ENCODE data around the gene HOXA4.

DNA sequence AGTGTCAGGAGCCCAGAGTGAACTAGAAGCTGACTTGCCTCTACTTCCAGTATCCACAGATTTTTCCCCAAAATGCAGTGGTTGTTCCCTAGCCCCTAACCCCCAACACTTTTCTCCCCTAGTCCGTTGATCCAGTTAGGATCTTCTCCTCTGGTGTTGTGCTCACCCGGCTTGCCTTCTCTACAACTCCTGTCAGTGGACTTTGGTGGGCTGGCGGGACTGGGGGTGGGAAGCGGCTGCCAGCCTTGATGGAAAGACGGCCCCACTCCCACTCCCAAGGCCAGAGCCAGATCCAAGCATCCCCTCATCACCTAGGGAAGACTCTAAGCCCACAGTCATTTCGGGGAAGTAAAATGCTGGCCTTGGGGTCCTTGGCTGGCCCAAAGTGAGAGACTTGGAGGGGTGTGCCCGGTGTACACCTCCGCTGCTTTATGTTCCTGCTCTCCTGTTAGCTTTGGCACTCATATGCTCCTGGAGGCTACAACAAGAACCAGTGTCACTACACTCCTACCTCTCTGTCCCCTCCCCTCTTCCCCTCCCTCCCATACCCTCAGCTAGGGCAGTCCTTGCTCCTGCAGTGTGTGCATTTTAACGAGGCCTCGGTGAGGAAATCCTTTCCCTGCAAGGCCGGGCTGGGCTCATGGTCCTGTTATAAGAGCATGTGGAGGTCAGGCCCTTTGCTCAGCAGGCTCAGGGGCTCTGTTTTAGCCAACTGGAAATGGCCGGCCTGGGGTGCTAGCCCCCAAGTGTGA, 44.5 kb upstream of the HOXA4 start:
- TF ChIP-seq, protein P1, sequence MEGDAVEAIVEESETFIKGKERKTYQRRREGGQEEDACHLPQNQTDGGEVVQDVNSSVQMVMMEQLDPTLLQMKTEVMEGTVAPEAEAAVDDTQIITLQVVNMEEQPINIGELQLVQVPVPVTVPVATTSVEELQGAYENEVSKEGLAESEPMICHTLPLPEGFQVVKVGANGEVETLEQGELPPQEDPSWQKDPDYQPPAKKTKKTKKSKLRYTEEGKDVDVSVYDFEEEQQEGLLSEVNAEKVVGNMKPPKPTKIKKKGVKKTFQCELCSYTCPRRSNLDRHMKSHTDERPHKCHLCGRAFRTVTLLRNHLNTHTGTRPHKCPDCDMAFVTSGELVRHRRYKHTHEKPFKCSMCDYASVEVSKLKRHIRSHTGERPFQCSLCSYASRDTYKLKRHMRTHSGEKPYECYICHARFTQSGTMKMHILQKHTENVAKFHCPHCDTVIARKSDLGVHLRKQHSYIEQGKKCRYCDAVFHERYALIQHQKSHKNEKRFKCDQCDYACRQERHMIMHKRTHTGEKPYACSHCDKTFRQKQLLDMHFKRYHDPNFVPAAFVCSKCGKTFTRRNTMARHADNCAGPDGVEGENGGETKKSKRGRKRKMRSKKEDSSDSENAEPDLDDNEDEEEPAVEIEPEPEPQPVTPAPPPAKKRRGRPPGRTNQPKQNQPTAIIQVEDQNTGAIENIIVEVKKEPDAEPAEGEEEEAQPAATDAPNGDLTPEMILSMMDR (conservative IDR thresholded peaks at IDR 0.05; ENCODE audit: low read depth in 2 of 2): no peak
- no peak for TF ChIP-seq POLR2AphosphoS5 (IDR thresholded peaks at IDR 0.05; ENCODE audit: low read depth)
- TF ChIP-seq, protein P2, sequence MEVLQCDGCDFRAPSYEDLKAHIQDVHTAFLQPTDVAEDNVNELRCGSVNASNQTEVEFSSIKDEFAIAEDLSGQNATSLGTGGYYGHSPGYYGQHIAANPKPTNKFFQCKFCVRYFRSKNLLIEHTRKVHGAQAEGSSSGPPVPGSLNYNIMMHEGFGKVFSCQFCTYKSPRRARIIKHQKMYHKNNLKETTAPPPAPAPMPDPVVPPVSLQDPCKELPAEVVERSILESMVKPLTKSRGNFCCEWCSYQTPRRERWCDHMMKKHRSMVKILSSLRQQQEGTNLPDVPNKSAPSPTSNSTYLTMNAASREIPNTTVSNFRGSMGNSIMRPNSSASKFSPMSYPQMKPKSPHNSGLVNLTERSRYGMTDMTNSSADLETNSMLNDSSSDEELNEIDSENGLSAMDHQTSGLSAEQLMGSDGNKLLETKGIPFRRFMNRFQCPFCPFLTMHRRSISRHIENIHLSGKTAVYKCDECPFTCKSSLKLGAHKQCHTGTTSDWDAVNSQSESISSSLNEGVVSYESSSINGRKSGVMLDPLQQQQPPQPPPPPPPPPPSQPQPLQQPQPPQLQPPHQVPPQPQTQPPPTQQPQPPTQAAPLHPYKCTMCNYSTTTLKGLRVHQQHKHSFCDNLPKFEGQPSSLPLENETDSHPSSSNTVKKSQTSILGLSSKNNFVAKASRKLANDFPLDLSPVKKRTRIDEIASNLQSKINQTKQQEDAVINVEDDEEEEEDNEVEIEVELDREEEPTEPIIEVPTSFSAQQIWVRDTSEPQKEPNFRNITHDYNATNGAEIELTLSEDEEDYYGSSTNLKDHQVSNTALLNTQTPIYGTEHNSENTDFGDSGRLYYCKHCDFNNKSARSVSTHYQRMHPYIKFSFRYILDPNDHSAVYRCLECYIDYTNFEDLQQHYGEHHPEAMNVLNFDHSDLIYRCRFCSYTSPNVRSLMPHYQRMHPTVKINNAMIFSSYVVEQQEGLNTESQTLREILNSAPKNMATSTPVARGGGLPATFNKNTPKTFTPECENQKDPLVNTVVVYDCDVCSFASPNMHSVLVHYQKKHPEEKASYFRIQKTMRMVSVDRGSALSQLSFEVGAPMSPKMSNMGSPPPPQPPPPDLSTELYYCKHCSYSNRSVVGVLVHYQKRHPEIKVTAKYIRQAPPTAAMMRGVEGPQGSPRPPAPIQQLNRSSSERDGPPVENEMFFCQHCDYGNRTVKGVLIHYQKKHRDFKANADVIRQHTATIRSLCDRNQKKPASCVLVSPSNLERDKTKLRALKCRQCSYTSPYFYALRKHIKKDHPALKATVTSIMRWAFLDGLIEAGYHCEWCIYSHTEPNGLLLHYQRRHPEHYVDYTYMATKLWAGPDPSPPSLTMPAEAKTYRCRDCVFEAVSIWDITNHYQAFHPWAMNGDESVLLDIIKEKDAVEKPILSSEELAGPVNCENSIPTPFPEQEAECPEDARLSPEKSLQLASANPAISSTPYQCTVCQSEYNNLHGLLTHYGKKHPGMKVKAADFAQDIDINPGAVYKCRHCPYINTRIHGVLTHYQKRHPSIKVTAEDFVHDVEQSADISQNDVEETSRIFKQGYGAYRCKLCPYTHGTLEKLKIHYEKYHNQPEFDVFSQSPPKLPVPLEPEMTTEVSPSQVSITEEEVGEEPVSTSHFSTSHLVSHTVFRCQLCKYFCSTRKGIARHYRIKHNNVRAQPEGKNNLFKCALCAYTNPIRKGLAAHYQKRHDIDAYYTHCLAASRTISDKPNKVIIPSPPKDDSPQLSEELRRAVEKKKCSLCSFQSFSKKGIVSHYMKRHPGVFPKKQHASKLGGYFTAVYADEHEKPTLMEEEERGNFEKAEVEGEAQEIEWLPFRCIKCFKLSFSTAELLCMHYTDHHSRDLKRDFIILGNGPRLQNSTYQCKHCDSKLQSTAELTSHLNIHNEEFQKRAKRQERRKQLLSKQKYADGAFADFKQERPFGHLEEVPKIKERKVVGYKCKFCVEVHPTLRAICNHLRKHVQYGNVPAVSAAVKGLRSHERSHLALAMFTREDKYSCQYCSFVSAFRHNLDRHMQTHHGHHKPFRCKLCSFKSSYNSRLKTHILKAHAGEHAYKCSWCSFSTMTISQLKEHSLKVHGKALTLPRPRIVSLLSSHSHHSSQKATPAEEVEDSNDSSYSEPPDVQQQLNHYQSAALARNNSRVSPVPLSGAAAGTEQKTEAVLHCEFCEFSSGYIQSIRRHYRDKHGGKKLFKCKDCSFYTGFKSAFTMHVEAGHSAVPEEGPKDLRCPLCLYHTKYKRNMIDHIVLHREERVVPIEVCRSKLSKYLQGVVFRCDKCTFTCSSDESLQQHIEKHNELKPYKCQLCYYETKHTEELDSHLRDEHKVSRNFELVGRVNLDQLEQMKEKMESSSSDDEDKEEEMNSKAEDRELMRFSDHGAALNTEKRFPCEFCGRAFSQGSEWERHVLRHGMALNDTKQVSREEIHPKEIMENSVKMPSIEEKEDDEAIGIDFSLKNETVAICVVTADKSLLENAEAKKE (CRISPR knock-in tag; IDR thresholded peaks at IDR 0.05): no peak
- TF ChIP-seq EZH2phosphoT487 (IDR thresholded peaks at IDR 0.05; ENCODE audit: unreplicated experiment): no peak
- TF ChIP-seq EZH2 (IDR thresholded peaks at IDR 0.05; ENCODE audit: low read depth, unreplicated experiment): peak; percentile 80
- TF ChIP-seq, protein P3, sequence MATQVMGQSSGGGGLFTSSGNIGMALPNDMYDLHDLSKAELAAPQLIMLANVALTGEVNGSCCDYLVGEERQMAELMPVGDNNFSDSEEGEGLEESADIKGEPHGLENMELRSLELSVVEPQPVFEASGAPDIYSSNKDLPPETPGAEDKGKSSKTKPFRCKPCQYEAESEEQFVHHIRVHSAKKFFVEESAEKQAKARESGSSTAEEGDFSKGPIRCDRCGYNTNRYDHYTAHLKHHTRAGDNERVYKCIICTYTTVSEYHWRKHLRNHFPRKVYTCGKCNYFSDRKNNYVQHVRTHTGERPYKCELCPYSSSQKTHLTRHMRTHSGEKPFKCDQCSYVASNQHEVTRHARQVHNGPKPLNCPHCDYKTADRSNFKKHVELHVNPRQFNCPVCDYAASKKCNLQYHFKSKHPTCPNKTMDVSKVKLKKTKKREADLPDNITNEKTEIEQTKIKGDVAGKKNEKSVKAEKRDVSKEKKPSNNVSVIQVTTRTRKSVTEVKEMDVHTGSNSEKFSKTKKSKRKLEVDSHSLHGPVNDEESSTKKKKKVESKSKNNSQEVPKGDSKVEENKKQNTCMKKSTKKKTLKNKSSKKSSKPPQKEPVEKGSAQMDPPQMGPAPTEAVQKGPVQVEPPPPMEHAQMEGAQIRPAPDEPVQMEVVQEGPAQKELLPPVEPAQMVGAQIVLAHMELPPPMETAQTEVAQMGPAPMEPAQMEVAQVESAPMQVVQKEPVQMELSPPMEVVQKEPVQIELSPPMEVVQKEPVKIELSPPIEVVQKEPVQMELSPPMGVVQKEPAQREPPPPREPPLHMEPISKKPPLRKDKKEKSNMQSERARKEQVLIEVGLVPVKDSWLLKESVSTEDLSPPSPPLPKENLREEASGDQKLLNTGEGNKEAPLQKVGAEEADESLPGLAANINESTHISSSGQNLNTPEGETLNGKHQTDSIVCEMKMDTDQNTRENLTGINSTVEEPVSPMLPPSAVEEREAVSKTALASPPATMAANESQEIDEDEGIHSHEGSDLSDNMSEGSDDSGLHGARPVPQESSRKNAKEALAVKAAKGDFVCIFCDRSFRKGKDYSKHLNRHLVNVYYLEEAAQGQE (IDR thresholded peaks at IDR 0.05; ENCODE audit: unreplicated experiment): no peak
- TF ChIP-seq ETS1 (IDR thresholded peaks at IDR 0.05): no peak
- no peak for TF ChIP-seq JUNB (IDR thresholded peaks at IDR 0.05; ENCODE audit: unreplicated experiment)
- TF ChIP-seq CREB1 (CRISPR knock-in tag; IDR thresholded peaks at IDR 0.05; ENCODE audit: low read depth): no peak
- TF ChIP-seq ZNF114 (CRISPR knock-in tag; IDR thresholded peaks at IDR 0.05): no peak

Measured in GM23338 (cell line).